ENCODE results near the gene NCOA6.
"Not testable (repeated sequence)": the region's sequence is repeated elsewhere in the genome, so short reads cannot be mapped to it uniquely, and the experiment has no call there.

DNA sequence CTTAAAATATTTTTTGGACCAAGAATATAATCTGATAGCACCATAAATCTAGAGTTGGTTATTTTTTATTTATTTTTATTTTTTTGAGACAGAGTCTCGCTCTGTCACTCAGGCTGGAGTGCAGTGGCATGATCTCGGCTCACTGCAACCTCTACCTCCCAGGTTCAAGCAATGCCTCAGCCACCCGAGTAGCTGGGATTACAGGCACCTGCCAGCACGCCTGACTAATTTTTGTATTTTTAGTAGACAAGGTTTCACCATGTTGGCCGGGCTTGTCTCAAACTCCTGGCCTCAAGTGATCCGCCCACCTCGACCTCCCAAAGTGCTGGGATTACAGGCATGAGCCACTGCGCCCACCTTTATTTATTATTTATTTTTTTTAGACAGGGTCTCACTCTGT, 45.2 kb downstream of the NCOA6 start:
- TF ChIP-seq POLR2A (IDR thresholded peaks at IDR 0.05) = not testable (repeated sequence)
- TF ChIP-seq, protein P1, sequence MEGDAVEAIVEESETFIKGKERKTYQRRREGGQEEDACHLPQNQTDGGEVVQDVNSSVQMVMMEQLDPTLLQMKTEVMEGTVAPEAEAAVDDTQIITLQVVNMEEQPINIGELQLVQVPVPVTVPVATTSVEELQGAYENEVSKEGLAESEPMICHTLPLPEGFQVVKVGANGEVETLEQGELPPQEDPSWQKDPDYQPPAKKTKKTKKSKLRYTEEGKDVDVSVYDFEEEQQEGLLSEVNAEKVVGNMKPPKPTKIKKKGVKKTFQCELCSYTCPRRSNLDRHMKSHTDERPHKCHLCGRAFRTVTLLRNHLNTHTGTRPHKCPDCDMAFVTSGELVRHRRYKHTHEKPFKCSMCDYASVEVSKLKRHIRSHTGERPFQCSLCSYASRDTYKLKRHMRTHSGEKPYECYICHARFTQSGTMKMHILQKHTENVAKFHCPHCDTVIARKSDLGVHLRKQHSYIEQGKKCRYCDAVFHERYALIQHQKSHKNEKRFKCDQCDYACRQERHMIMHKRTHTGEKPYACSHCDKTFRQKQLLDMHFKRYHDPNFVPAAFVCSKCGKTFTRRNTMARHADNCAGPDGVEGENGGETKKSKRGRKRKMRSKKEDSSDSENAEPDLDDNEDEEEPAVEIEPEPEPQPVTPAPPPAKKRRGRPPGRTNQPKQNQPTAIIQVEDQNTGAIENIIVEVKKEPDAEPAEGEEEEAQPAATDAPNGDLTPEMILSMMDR (IDR thresholded peaks at IDR 0.05) = not testable (repeated sequence)
